H1 (cell line): ENCODE data around the gene GRM5. TPM values are rescaled to one million over a fixed set of nuclear protein-coding genes. Genes with fewer than 3 reads are reported as not detected.

ENCODE experiments used
- CTCF ChIA-PET: fragments of 300-600 bp; sonication (Branson Sonifier 250); formaldehyde crosslinking; loops from one replicate; lab custom pipeline; 2021; ENCODE audit not compliant: partially characterized antibody; lab: Charles Lee
- POLR2A ChIA-PET: fragments of 300-600 bp; sonication (Branson Sonifier 250); formaldehyde crosslinking; loops from one replicate; lab custom pipeline; 2021; ENCODE audit warnings: inconsistent platforms; ENCODE audit not compliant: partially characterized antibody; lab: Charles Lee
- DNase-seq, 2 experiments: peaks; one replicate each; pipeline versions ENCODE4 v3.0.0 to v3.0.0-alpha.2; 2010 to 2022; ENCODE audit warnings: low spot score in 2 of 2, low read depth in 1 of 2, mixed read lengths in 1 of 2
- FAIRE-seq: peaks from 2 replicates; lab custom pipeline; 2011; peaks lifted over from hg19 to GRCh38; lab: Jason Lieb, UNC
- H2AFZ ChIP-seq: 2 replicates; pipeline ENCODE4 v1.8.1; 2012; ENCODE audit warnings: low read length, inconsistent platforms
- H2AK5ac ChIP-seq: 2 replicates; pipeline ENCODE4 v1.6.1; 2013; ENCODE audit warnings: low read depth, low read length
- H2BK120ac ChIP-seq: replicated peaks from 2 replicates; pipeline ENCODE3; 2013; ENCODE audit warnings: low read depth, low read length, inconsistent platforms
- H2BK12ac ChIP-seq: 2 replicates; pipeline ENCODE4 v1.6.1; 2013; ENCODE audit warnings: low read depth, low read length
- H2BK15ac ChIP-seq: 2 replicates; pipeline ENCODE4 v1.6.1; 2013; ENCODE audit warnings: low read length
- H2BK20ac ChIP-seq: 2 replicates; pipeline ENCODE4 v1.6.1; 2013; ENCODE audit warnings: low read length
- H2BK5ac ChIP-seq: 2 replicates; pipeline ENCODE4 v1.6.1; 2013; ENCODE audit warnings: low read depth, low read length
- H3K14ac ChIP-seq: 2 replicates; pipeline ENCODE4 v1.6.1; 2013; ENCODE audit warnings: inconsistent platforms; ENCODE audit not compliant: insufficient read length
- H3K18ac ChIP-seq: 2 replicates; pipeline ENCODE4 v1.6.1; 2013; ENCODE audit warnings: low read length; ENCODE audit errors: extremely low read depth
- H3K23ac ChIP-seq: 2 replicates; pipeline ENCODE4 v1.6.1; 2013; ENCODE audit warnings: inconsistent platforms; ENCODE audit not compliant: insufficient read length
- H3K23me2 ChIP-seq: 2 replicates; pipeline ENCODE4 v1.6.1; 2013; ENCODE audit warnings: low read depth, low read length
- H3K27ac ChIP-seq: 2 replicates; pipeline ENCODE4 v1.6.1; 2011; ENCODE audit warnings: low read depth, low read length, inconsistent platforms
- H3K27me3 ChIP-seq, 4 experiments: replicated peaks in 1 of 4; 1 replicate in 1 of 4; 2 replicates in 3 of 4; pipeline versions ENCODE4 v1.6.1 to v1.8.1; 2011 to 2013; ENCODE audit warnings: low read length in 3 of 4, mild to moderate bottlenecking in 3 of 4, inconsistent platforms in 2 of 4, mixed read lengths in 2 of 4, moderate library complexity in 1 of 4; ENCODE audit not compliant: control insufficient read depth in 3 of 4, insufficient read depth in 3 of 4; ENCODE audit errors: extremely low read depth in 1 of 4
- H3K36me3 ChIP-seq, 4 experiments: 2 replicates each; pipeline versions ENCODE4 v1.6.1 to v1.8.1; 2011 to 2013; ENCODE audit warnings: mild to moderate bottlenecking in 4 of 4, low read length in 3 of 4, moderate library complexity in 2 of 4, control low read depth in 1 of 4, inconsistent platforms in 1 of 4; ENCODE audit not compliant: insufficient read depth in 4 of 4, control insufficient read depth in 2 of 4
- H3K4ac ChIP-seq: replicated peaks from 2 replicates; pipeline ENCODE3; 2013; ENCODE audit warnings: low read length, low read depth, mixed read lengths, inconsistent platforms; ENCODE audit not compliant: insufficient read length
- H3K4me1 ChIP-seq, 4 experiments: replicated peaks in 1 of 4; 1 replicate in 1 of 4; 2 replicates in 3 of 4; pipeline versions ENCODE4 v1.6.1 to v1.8.1; 2011 to 2013; ENCODE audit warnings: low read length in 3 of 4, inconsistent platforms in 2 of 4, mixed read lengths in 1 of 4; ENCODE audit not compliant: insufficient read depth in 4 of 4, control insufficient read depth in 3 of 4
- H3K4me2 ChIP-seq, 2 experiments: 2 replicates each; pipeline versions ENCODE4 v1.6.1 to v1.8.1; 2011 to 2013; ENCODE audit warnings: low read depth in 2 of 2, low read length in 2 of 2, control low read depth in 1 of 2, inconsistent platforms in 1 of 2, mild to moderate bottlenecking in 1 of 2; ENCODE audit not compliant: insufficient read depth in 1 of 2
- H3K4me3 ChIP-seq, 4 experiments: fragments of 200-600, 300-600 bp in 1 of 4; sonication (generic), shearing (Covaris generic), sonication (Bioruptor Twin) in 1 of 4; 2 replicates each; pipeline versions ENCODE4 v1.5.1 to v1.8.1; 2011 to 2016; ENCODE audit warnings: low read length in 4 of 4, low read depth in 3 of 4, control low read depth in 2 of 4, inconsistent platforms in 2 of 4, mild to moderate bottlenecking in 2 of 4, mixed read lengths in 1 of 4, moderate library complexity in 1 of 4; ENCODE audit not compliant: insufficient read depth in 2 of 4; ENCODE audit errors: extremely low read depth in 1 of 4
- H3K56ac ChIP-seq: replicated peaks from 2 replicates; pipeline ENCODE3; 2013; ENCODE audit warnings: low read depth, mild to moderate bottlenecking, mixed read lengths, low read length, inconsistent platforms; ENCODE audit not compliant: insufficient read length
- H3K79me1 ChIP-seq: 2 replicates; pipeline ENCODE4 v1.6.1; 2013; ENCODE audit warnings: low read depth, low read length, control low read depth
- H3K79me2 ChIP-seq, 2 experiments: 2 replicates each; pipeline versions ENCODE4 v1.6.1 to v1.8.1; 2012 to 2013; ENCODE audit warnings: low read length in 2 of 2, mild to moderate bottlenecking in 2 of 2, inconsistent platforms in 1 of 2; ENCODE audit not compliant: insufficient read depth in 2 of 2, control insufficient read depth in 1 of 2
- H3K9ac ChIP-seq, 4 experiments: replicated peaks in 1 of 4; 1 replicate in 1 of 4; 2 replicates in 3 of 4; pipeline versions ENCODE4 v1.6.1 to v1.8.1; 2011 to 2013; ENCODE audit warnings: low read depth in 3 of 4, low read length in 3 of 4, control low read depth in 2 of 4, mild to moderate bottlenecking in 2 of 4, moderate library complexity in 2 of 4, inconsistent platforms in 1 of 4; ENCODE audit errors: extremely low read depth in 1 of 4
- H3K9me3 ChIP-seq, 2 experiments: 2 replicates each; pipeline versions ENCODE4 v1.6.1 to v1.8.1; 2012 to 2013; ENCODE audit warnings: mild to moderate bottlenecking in 2 of 2, moderate library complexity in 2 of 2, control low read depth in 1 of 2, inconsistent platforms in 1 of 2, low read depth in 1 of 2, low read length in 1 of 2, mixed read lengths in 1 of 2; ENCODE audit not compliant: insufficient read depth in 2 of 2
- H4K20me1 ChIP-seq, 2 experiments: replicated peaks in 1 of 2; 2 replicates each; pipeline versions ENCODE3 to v1.8.1; 2011 to 2013; ENCODE audit warnings: inconsistent platforms in 2 of 2, low read length in 2 of 2, mild to moderate bottlenecking in 1 of 2; ENCODE audit not compliant: insufficient read depth in 2 of 2, control insufficient read depth in 1 of 2
- H4K5ac ChIP-seq: 2 replicates; pipeline ENCODE4 v1.6.1; 2013; ENCODE audit warnings: low read length, low read depth, mixed read lengths, inconsistent platforms; ENCODE audit not compliant: insufficient read length
- H4K8ac ChIP-seq: 2 replicates; pipeline ENCODE4 v1.8.0; 2013; ENCODE audit warnings: mild to moderate bottlenecking, moderate library complexity, low read length, inconsistent platforms; ENCODE audit not compliant: insufficient read depth; ENCODE audit errors: extremely low read depth
- H4K91ac ChIP-seq: replicated peaks from 2 replicates; pipeline ENCODE3; 2013; ENCODE audit warnings: low read length, mixed read lengths, inconsistent platforms; ENCODE audit not compliant: insufficient read length
- CHD7 ChIP-seq: fragments of 300-600 bp; sonication (generic); IDR thresholded peaks from 2 replicates; pipeline ENCODE4 v1.7.1; 2012; ENCODE audit warnings: low read length, moderate library complexity, mild to moderate bottlenecking, inconsistent platforms; ENCODE audit not compliant: insufficient replicate concordance
- WGBS, 2 experiments: shearing (Covaris generic) in 1 of 2; methylation state at CpG; one replicate each; pipeline versions ENCODE4 v1.1.6 to v1.1.7; 2013 to 2015; ENCODE audit warnings: low lambda C conversion rate in 2 of 2, mixed read lengths in 2 of 2, inconsistent platforms in 1 of 2, low coverage in 1 of 2, missing lambda C conversion rate in 1 of 2; ENCODE audit not compliant: insufficient replicate concordance in 2 of 2, insufficient coverage in 1 of 2, insufficient read length in 1 of 2; ENCODE audit errors: extremely low coverage in 1 of 2, missing lambda C conversion rate in 1 of 2; 5-methylcytosine and 5-hydroxymethylcytosine counted together
- polyA plus RNA-seq, 7 experiments: library from polyadenylated mRNA; depleted of rRNA in 3 of 7; stranded (reverse) in 5 of 7; unstranded in 2 of 7; fragments of >200 nt in 5 of 7; fragments of 200-250 nt in 2 of 7; gene quantifications; 1 replicate in 5 of 7; 2 replicates in 1 of 7; 4 replicates in 1 of 7; pipeline versions ENCODE4 v1.2.1 to v1.2.3, GENCODE V29; 2011 to 2013; ENCODE audit warnings: missing spikeins in 2 of 7, mixed read lengths in 2 of 7
- total RNA-seq: library from RNA; stranded (reverse); fragmentation: NEBNext Ultra II Directional; extraction: Animal tissue kit (Norgen Biotek cat#: 25700); gene quantifications from 2 replicates; pipeline ENCODE4 v1.2.1, GENCODE V29; 2021

The GRM5 gene
- total and polyA plus RNA-seq, 2 of the 8 experiments (the other 6 are each of a cell fraction or from before 2014, with no cell fraction given): 0.15 to 0.43 TPM

GRCh38 chr11:88849368-88849767 lies 216.4 kb downstream of the GRM5 start:
- no peak overlapping the region for H3K4ac ChIP-seq
- H4K91ac ChIP-seq: no peak overlapping the region
- H3K4me1 ChIP-seq: no peaks in the 10 kb centered on the region
- FAIRE-seq (no peak), DNase-seq (no peak)
- H3K79me2 ChIP-seq: no peaks in the 10 kb centered on the region
- H3K18ac ChIP-seq: no peak overlapping the region
- no peaks in the 10 kb centered on the region for H4K20me1 ChIP-seq
- 96% methylated on average over 1 of the region's 1 CpG; no CpG with 5 or more reads in 1 of the 2 experiments for WGBS, 2 experiments
- H2BK15ac ChIP-seq: no peak overlapping the region
- H2AFZ ChIP-seq: no peak overlapping the region
- H4K5ac ChIP-seq: no peak overlapping the region
- H3K9ac ChIP-seq: no peak overlapping the region
- no peaks in the 10 kb centered on the region for H3K9me3 ChIP-seq
- no peak overlapping the region for H3K4me3 ChIP-seq
- H2BK12ac ChIP-seq: no peak overlapping the region
- POLR2A ChIA-PET: no interaction called here
- H3K56ac ChIP-seq: no peak overlapping the region
- no peak overlapping the region for H2BK120ac ChIP-seq
- H3K36me3 ChIP-seq: no peaks in the 10 kb centered on the region
- H3K27ac ChIP-seq: no peak overlapping the region
- no peak overlapping the region for H3K23ac ChIP-seq
- H4K8ac ChIP-seq: no peak overlapping the region
- no peak overlapping the region for H3K4me2 ChIP-seq
- no peak overlapping the region for H2AK5ac ChIP-seq
- CTCF ChIA-PET: no interaction called here
- H3K79me1 ChIP-seq: no peaks in the 10 kb centered on the region
- no peak overlapping the region for H3K14ac ChIP-seq
- H2BK5ac ChIP-seq: no peak overlapping the region
- no peak overlapping the region for H2BK20ac ChIP-seq
- no peaks in the 10 kb centered on the region for H3K27me3 ChIP-seq
- H3K23me2 ChIP-seq: no peaks in the 10 kb centered on the region
- no peak for TF ChIP-seq CHD7
